GM23338 (cell line): ENCODE measurements around the gene HS3ST6. TPM values are rescaled to one million over a fixed set of nuclear protein-coding genes. Genes with fewer than 3 reads are reported as not detected.

ENCODE experiments used
- ATAC-seq: fragments of 200-7000 bp; cut with Tn5 transposase; 3 replicates; pipeline ENCODE4 v1.9.1; 2020
- DNase-seq: peaks from one replicate; pipeline ENCODE4 v3.0.0-alpha.2; 2015; ENCODE audit warnings: low spot score
- H2AFZ ChIP-seq: fragments of 200-600 bp; sonication (generic); 2 replicates; pipeline ENCODE4 v1.8.0; 2016; ENCODE audit warnings: antibody characterized with exemption, mild to moderate bottlenecking, moderate library complexity
- H3F3A ChIP-seq: fragments of 200-600 bp; sonication (generic); replicated peaks from 2 replicates; pipeline ENCODE4 v1.8.0; 2017; ENCODE audit warnings: antibody characterized with exemption, mixed run types, low read depth
- H3K27ac ChIP-seq: fragments of 200-600 bp; sonication (generic); 2 replicates; pipeline ENCODE4 v1.6.1; 2016; ENCODE audit warnings: low read depth
- H3K27me3 ChIP-seq: fragments of 200-600 bp; sonication (generic); 2 replicates; pipeline ENCODE4 v1.8.0; 2016; ENCODE audit warnings: mild to moderate bottlenecking, mixed run types, moderate library complexity; ENCODE audit not compliant: insufficient read depth
- H3K36me3 ChIP-seq: fragments of 200-600 bp; sonication (generic); 2 replicates; pipeline ENCODE4 v1.8.0; 2016; ENCODE audit warnings: mild to moderate bottlenecking; ENCODE audit not compliant: insufficient read depth
- H3K4me1 ChIP-seq: fragments of 200-600 bp; sonication (generic); 2 replicates; pipeline ENCODE4 v1.8.0; 2016; ENCODE audit warnings: mild to moderate bottlenecking, moderate library complexity; ENCODE audit not compliant: insufficient read depth
- H3K4me2 ChIP-seq: fragments of 200-600 bp; sonication (generic); 2 replicates; pipeline ENCODE4 v1.7.1; 2017; ENCODE audit warnings: mixed run types
- H3K4me3 ChIP-seq: fragments of 200-600 bp; sonication (generic); 2 replicates; pipeline ENCODE4 v1.6.1; 2016; ENCODE audit warnings: mixed run types
- H3K79me2 ChIP-seq: fragments of 200-600 bp; sonication (generic); replicated peaks from 2 replicates; pipeline ENCODE4 v1.8.0; 2017; ENCODE audit warnings: mild to moderate bottlenecking; ENCODE audit not compliant: insufficient read depth
- H3K9me2 ChIP-seq: fragments of 200-600 bp; sonication (generic); 2 replicates; pipeline ENCODE4 v1.8.0; 2017; ENCODE audit not compliant: insufficient read depth
- H4K20me1 ChIP-seq: fragments of 200-600 bp; sonication (generic); replicated peaks from 2 replicates; pipeline ENCODE4 v1.8.0; 2017; ENCODE audit warnings: mild to moderate bottlenecking; ENCODE audit not compliant: insufficient read depth
- H3K27ac Mint-ChIP-seq: 2 replicates; pipeline ENCODE4 v1.8.0; 2020; ENCODE audit warnings: inconsistent platforms, mild to moderate bottlenecking, moderate library complexity, mixed read lengths
- H3K27me3 Mint-ChIP-seq: 3 replicates; pipeline ENCODE4 v1.8.0; 2022; ENCODE audit warnings: low read depth, mild to moderate bottlenecking, moderate library complexity, mixed read lengths, inconsistent platforms; ENCODE audit not compliant: insufficient read depth, poor library complexity
- H3K36me3 Mint-ChIP-seq: 3 replicates; pipeline ENCODE4 v1.8.0; 2021; ENCODE audit warnings: low read depth, mild to moderate bottlenecking, inconsistent platforms, moderate library complexity, mixed read lengths
- H3K4me1 Mint-ChIP-seq: 3 replicates; pipeline ENCODE4 v1.8.0; 2020; ENCODE audit warnings: mild to moderate bottlenecking, inconsistent platforms, mixed read lengths
- H3K4me3 Mint-ChIP-seq: 3 replicates; pipeline ENCODE4 v1.8.0; 2021; ENCODE audit warnings: moderate library complexity, mild to moderate bottlenecking, inconsistent platforms, mixed read lengths
- H3K9me3 Mint-ChIP-seq: 3 replicates; pipeline ENCODE4 v1.8.0; 2020; ENCODE audit warnings: moderate library complexity, mild to moderate bottlenecking, inconsistent platforms, mixed read lengths
- EZH2phosphoT487 ChIP-seq: fragments of 200-600 bp; sonication (generic); IDR thresholded peaks from one replicate; pipeline ENCODE4 v1.8.1; 2018; ENCODE audit warnings: antibody characterized with exemption; ENCODE audit not compliant: unreplicated experiment
- JUNB ChIP-seq: IDR thresholded peaks from one replicate; pipeline ENCODE4 v1.6.1; 2016; ENCODE audit warnings: antibody characterized with exemption; ENCODE audit not compliant: unreplicated experiment
- NANOG ChIP-seq: IDR thresholded peaks from 2 replicates; pipeline ENCODE4 v1.6.1; 2016; ENCODE audit warnings: antibody characterized with exemption, borderline replicate concordance
- ZNF331 ChIP-seq: fragments of 250-450 bp; sonication (Bioruptor Pico); IDR thresholded peaks from 2 replicates; pipeline ENCODE4 v1.5.0; 2020; ENCODE audit warnings: low read depth, mild to moderate bottlenecking, moderate library complexity
- polyA plus RNA-seq: library from polyadenylated mRNA; unstranded; fragments of >200 nt; fragmentation: Nextera tagmentation; extraction: Ambion mirVana; gene quantifications from 2 replicates; pipeline ENCODE4 v1.2.1, GENCODE V29; 2016
- total RNA-seq: library from RNA; depleted of rRNA; stranded (reverse); fragments of >200 nt; shearing (Covaris generic); gene quantifications from 2 replicates; pipeline ENCODE4 v1.2.3, GENCODE V29; 2014
- TF ChIP-seq, protein P1 (sequence below): fragments of 250-450 bp; sonication (Bioruptor Pico); IDR thresholded peaks from 2 replicates; pipeline ENCODE4 v1.5.0; 2020; ENCODE audit warnings: mild to moderate bottlenecking, moderate library complexity
- TF ChIP-seq, protein P2 (sequence below), 2 experiments: fragments of 200-600 bp in 1 of 2; sonication (generic) in 1 of 2; conservative IDR thresholded peaks; 2 replicates each; pipeline versions ENCODE4 v1.5.1 to v1.6.1; 2016 to 2017; ENCODE audit warnings: antibody characterized with exemption in 2 of 2, low read depth in 2 of 2, mild to moderate bottlenecking in 2 of 2, moderate library complexity in 1 of 2

HS3ST6 gene
- total and polyA plus RNA-seq, 2 experiments from 2014 or later = 0.21 TPM; not detected in 1

DNA sequence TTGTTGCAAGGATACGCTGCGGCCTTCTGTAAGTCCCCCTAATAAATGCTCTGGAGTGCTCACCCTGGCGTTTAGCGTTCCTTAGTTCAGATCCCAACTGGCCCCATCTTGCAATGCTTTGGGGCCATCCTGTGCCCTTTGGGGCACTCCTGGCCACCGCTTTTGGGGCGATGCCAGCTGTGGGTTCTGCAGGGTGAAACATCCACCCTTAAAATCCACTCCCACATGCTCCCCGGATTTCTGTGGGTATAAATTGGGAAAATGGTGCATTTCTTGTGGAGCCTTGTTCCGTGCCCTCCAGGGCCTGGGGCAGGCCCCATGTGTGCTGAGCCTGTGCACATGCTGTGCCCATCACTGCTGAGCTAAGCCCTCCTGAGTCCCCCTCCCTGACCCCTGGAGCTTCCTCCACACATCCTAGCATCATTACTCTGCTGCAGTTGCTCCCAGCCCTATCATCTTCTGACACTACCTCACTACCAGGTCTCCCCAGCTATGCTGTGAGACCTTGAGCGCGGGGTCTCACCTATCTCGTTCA is 18.8 kb upstream of the HS3ST6 start:
- Histone ChIP-seq H3K79me2 (no peaks in the 10 kb centered on the region), H3K27ac (no peak overlapping the region), H3K4me1 (peaks cover 5% of the 10 kb centered on the region; the same call in 1 of the 2 replicates), H3K9me2 (no peaks in the 10 kb centered on the region), H3F3A (0 out of 2 replicates have a peak, but pooled peaks cover 8% of the 10 kb centered on the region), H3K27me3 (no peaks in the 10 kb centered on the region), H4K20me1 (no peaks in the 10 kb centered on the region; the same call in 1 of the 2 replicates), H2AFZ (no peak overlapping the region), H3K4me2 (no peak overlapping the region), H3K36me3 (no peaks in the 10 kb centered on the region), H3K4me3 (no peak overlapping the region)
- no peak for DNase-seq
- H3K27me3 Mint-ChIP-seq = peaks cover 6% of the 10 kb centered on the region
- ATAC-seq = no peak
- peaks cover 15% of the 10 kb centered on the region for H3K4me1 Mint-ChIP-seq
- no peak overlapping the region; the same call in 1 of the 2 replicates for H3K27ac Mint-ChIP-seq
- no peak for TF ChIP-seq EZH2phosphoT487
- TF ChIP-seq ZNF331 (CRISPR knock-in tag) = no peak
- no peak for TF ChIP-seq JUNB
- no peak for TF ChIP-seq NANOG
- TF ChIP-seq, protein P1, sequence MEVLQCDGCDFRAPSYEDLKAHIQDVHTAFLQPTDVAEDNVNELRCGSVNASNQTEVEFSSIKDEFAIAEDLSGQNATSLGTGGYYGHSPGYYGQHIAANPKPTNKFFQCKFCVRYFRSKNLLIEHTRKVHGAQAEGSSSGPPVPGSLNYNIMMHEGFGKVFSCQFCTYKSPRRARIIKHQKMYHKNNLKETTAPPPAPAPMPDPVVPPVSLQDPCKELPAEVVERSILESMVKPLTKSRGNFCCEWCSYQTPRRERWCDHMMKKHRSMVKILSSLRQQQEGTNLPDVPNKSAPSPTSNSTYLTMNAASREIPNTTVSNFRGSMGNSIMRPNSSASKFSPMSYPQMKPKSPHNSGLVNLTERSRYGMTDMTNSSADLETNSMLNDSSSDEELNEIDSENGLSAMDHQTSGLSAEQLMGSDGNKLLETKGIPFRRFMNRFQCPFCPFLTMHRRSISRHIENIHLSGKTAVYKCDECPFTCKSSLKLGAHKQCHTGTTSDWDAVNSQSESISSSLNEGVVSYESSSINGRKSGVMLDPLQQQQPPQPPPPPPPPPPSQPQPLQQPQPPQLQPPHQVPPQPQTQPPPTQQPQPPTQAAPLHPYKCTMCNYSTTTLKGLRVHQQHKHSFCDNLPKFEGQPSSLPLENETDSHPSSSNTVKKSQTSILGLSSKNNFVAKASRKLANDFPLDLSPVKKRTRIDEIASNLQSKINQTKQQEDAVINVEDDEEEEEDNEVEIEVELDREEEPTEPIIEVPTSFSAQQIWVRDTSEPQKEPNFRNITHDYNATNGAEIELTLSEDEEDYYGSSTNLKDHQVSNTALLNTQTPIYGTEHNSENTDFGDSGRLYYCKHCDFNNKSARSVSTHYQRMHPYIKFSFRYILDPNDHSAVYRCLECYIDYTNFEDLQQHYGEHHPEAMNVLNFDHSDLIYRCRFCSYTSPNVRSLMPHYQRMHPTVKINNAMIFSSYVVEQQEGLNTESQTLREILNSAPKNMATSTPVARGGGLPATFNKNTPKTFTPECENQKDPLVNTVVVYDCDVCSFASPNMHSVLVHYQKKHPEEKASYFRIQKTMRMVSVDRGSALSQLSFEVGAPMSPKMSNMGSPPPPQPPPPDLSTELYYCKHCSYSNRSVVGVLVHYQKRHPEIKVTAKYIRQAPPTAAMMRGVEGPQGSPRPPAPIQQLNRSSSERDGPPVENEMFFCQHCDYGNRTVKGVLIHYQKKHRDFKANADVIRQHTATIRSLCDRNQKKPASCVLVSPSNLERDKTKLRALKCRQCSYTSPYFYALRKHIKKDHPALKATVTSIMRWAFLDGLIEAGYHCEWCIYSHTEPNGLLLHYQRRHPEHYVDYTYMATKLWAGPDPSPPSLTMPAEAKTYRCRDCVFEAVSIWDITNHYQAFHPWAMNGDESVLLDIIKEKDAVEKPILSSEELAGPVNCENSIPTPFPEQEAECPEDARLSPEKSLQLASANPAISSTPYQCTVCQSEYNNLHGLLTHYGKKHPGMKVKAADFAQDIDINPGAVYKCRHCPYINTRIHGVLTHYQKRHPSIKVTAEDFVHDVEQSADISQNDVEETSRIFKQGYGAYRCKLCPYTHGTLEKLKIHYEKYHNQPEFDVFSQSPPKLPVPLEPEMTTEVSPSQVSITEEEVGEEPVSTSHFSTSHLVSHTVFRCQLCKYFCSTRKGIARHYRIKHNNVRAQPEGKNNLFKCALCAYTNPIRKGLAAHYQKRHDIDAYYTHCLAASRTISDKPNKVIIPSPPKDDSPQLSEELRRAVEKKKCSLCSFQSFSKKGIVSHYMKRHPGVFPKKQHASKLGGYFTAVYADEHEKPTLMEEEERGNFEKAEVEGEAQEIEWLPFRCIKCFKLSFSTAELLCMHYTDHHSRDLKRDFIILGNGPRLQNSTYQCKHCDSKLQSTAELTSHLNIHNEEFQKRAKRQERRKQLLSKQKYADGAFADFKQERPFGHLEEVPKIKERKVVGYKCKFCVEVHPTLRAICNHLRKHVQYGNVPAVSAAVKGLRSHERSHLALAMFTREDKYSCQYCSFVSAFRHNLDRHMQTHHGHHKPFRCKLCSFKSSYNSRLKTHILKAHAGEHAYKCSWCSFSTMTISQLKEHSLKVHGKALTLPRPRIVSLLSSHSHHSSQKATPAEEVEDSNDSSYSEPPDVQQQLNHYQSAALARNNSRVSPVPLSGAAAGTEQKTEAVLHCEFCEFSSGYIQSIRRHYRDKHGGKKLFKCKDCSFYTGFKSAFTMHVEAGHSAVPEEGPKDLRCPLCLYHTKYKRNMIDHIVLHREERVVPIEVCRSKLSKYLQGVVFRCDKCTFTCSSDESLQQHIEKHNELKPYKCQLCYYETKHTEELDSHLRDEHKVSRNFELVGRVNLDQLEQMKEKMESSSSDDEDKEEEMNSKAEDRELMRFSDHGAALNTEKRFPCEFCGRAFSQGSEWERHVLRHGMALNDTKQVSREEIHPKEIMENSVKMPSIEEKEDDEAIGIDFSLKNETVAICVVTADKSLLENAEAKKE (CRISPR knock-in tag) = no peak
- TF ChIP-seq, protein P2, sequence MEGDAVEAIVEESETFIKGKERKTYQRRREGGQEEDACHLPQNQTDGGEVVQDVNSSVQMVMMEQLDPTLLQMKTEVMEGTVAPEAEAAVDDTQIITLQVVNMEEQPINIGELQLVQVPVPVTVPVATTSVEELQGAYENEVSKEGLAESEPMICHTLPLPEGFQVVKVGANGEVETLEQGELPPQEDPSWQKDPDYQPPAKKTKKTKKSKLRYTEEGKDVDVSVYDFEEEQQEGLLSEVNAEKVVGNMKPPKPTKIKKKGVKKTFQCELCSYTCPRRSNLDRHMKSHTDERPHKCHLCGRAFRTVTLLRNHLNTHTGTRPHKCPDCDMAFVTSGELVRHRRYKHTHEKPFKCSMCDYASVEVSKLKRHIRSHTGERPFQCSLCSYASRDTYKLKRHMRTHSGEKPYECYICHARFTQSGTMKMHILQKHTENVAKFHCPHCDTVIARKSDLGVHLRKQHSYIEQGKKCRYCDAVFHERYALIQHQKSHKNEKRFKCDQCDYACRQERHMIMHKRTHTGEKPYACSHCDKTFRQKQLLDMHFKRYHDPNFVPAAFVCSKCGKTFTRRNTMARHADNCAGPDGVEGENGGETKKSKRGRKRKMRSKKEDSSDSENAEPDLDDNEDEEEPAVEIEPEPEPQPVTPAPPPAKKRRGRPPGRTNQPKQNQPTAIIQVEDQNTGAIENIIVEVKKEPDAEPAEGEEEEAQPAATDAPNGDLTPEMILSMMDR (conservative IDR thresholded peaks at IDR 0.05; ENCODE audit: low read depth in 2 of 2) = no peak
- H3K36me3 Mint-ChIP-seq = peaks cover 16% of the 10 kb centered on the region
- no peak overlapping the region for H3K4me3 Mint-ChIP-seq
- H3K9me3 Mint-ChIP-seq = no peaks in the 10 kb centered on the region
